ENCODE measurements around the gene IFITM5. TPM values are rescaled to one million over a fixed set of nuclear protein-coding genes. Genes with fewer than 3 reads are reported as not detected.

Gene IFITM5
- total RNA-seq, 4 donors from 2014 or later, result not detected

GRCh38 chr11:297586-298405, 1.5 kb downstream of the IFITM5 start:
- Histone ChIP-seq H3K9me3 (no peaks in the 10 kb centered on the region), H3K27ac (peak overlapping the region in 1 of 3 donors; percentile 12), H3K4me1 (peaks cover 0 to 4% of the 10 kb centered on the region in 2 donors), H3K4me3 (replicated peaks in 1 of 3) (no peak overlapping the region), H3K27me3 (no peaks in the 10 kb centered on the region), H3K36me3 (no peaks in the 10 kb centered on the region)
- TF ChIP-seq, protein P1, sequence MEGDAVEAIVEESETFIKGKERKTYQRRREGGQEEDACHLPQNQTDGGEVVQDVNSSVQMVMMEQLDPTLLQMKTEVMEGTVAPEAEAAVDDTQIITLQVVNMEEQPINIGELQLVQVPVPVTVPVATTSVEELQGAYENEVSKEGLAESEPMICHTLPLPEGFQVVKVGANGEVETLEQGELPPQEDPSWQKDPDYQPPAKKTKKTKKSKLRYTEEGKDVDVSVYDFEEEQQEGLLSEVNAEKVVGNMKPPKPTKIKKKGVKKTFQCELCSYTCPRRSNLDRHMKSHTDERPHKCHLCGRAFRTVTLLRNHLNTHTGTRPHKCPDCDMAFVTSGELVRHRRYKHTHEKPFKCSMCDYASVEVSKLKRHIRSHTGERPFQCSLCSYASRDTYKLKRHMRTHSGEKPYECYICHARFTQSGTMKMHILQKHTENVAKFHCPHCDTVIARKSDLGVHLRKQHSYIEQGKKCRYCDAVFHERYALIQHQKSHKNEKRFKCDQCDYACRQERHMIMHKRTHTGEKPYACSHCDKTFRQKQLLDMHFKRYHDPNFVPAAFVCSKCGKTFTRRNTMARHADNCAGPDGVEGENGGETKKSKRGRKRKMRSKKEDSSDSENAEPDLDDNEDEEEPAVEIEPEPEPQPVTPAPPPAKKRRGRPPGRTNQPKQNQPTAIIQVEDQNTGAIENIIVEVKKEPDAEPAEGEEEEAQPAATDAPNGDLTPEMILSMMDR (IDR thresholded peaks at IDR 0.05), result no peak
- intact Hi-C loops (cut with DNase I), result no loop called here
- WGBS, 2 donors, result 53 to 55% methylated on average over 18 to 22 of the region's 26 CpGs
- no peak for DNase-seq

- H3K4me3 ChIP-seq (replicated peaks in 1 of 3), result no peak overlapping the region
- H3K9me3 ChIP-seq, result no peaks in the 10 kb centered on the region
- no peak overlapping the region for H3K27ac ChIP-seq
- no peaks in the 10 kb centered on the region for H3K27me3 ChIP-seq
- intact Hi-C loops (cut with DNase I), result no loop called here
- peaks cover 0 to 4% of the 10 kb centered on the region in 2 donors for H3K4me1 ChIP-seq
- H3K36me3 ChIP-seq, result no peaks in the 10 kb centered on the region
- TF ChIP-seq POLR2A (IDR thresholded peaks at IDR 0.05), result no peak
- TF ChIP-seq, protein P1 (IDR thresholded peaks at IDR 0.05), result no peak
- DNase-seq, result no peak
- 67 to 79% methylated on average over 3 to 11 of the region's 13 CpGs for WGBS, 2 donors
Observed at GRCh38 chr11:297051-297585, 2.2 kb downstream of the IFITM5 start.

DNA sequence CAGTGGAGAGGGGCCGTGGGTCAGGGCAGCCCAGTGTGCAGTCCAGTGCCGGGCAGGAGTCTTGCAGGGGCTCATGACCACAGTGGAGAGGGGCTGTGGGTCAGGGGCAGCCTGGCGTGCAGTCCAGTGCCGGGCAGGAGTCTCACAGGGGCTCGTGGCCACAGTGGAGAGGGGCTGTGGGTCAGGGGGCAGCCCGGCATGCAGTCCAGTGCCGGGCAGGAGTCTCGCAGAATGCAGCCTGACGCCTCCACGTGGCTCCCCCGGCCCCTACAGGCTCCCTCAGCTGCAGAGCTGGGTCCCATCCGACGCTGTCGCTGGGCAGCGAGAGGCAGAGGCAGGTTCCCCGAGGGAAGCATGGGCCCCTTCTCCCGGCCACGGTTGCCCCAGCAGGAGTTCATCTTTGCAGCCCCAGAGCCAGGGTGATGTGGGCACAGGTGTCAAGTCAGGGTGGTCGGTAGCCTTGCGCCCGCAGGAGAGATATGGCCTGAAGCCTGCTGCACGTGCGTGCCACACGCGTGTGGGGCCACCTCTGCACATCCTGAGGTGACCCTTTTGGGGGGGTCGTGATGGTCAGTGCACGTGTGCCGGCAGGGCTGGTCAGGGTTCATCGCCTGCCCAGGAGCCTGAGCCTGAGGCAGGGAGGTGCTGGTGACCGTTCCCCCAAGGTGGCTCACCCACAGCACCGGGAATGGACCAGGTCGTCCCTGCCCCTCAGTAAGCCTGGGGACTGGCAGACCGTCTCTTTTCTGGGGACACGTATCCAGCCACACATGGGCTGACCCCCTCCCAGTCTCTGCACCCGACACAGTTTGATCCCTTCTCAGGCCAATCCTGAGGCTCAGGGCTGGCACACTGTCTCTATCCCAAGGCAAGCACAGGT, 2.9 kb downstream of the IFITM5 start:
- WGBS, 2 donors, result 72 to 77% methylated on average over 18 to 30 of the region's 35 CpGs
- no peaks in the 10 kb centered on the region for H3K36me3 ChIP-seq
- intact Hi-C loops (cut with DNase I), result no loop called here
- no peaks in the 10 kb centered on the region for H3K27me3 ChIP-seq
- H3K9me3 ChIP-seq, result no peaks in the 10 kb centered on the region
- H3K4me3 ChIP-seq (replicated peaks in 1 of 3), result no peak overlapping the region
- peaks cover 0 to 4% of the 10 kb centered on the region in 2 donors for H3K4me1 ChIP-seq
- H3K27ac ChIP-seq, result no peak overlapping the region
- TF ChIP-seq POLR2A (IDR thresholded peaks at IDR 0.05), result no peak
- TF ChIP-seq, protein P1 (IDR thresholded peaks at IDR 0.05), result no peak
- no peak for DNase-seq

GRCh38 chr11:295351-296170, 3.8 kb downstream of the IFITM5 start:
- intact Hi-C loops (cut with DNase I), result no loop called here
- Histone ChIP-seq H3K27me3 (no peaks in the 10 kb centered on the region), H3K9me3 (no peaks in the 10 kb centered on the region), H3K4me1 (peaks cover 0 to 4% of the 10 kb centered on the region in 2 donors), H3K36me3 (no peaks in the 10 kb centered on the region), H3K4me3 (replicated peaks in 1 of 3) (no peak overlapping the region), H3K27ac (no peak overlapping the region)
- WGBS, 2 donors, result 82 to 94% methylated on average over 17 to 25 of the region's 26 CpGs
- TF ChIP-seq, protein P1 (IDR thresholded peaks at IDR 0.05), result no peak
- TF ChIP-seq POLR2A (IDR thresholded peaks at IDR 0.05), result no peak
- no peak for DNase-seq

All from thyroid gland (tissue), 4 donors.